AG09309 (cell line): ENCODE measurements around the gene TBC1D14.

Experiments
- DNase-seq: peaks from one replicate; pipeline ENCODE4 v3.0.0-alpha.2; 2010; ENCODE audit warnings: low read depth
- H3K4me3 ChIP-seq: 2 replicates; pipeline ENCODE4 v1.5.1; 2011; ENCODE audit warnings: mild to moderate bottlenecking, low read depth, low read length, moderate library complexity; ENCODE audit not compliant: control insufficient read depth
- CTCF ChIP-seq: IDR thresholded peaks from 2 replicates; pipeline ENCODE4 v1.5.1; 2011; ENCODE audit warnings: mild to moderate bottlenecking, low read depth, low read length, inconsistent platforms; ENCODE audit not compliant: insufficient read depth, control insufficient read depth; ENCODE audit errors: missing control alignments

Gene TBC1D14

GRCh38 chr4:6935965-6936364, 26.3 kb downstream of the TBC1D14 start:
- no peak overlapping the region for H3K4me3 ChIP-seq
- no peak for DNase-seq
- no peak for TF ChIP-seq CTCF

GRCh38 chr4:6937201-6937600, 27.6 kb downstream of the TBC1D14 start:
- H3K4me3 ChIP-seq = no peak overlapping the region
- no peak for DNase-seq
- no peak for TF ChIP-seq CTCF

- no peak for TF ChIP-seq CTCF
- no peak for DNase-seq
- H3K4me3 ChIP-seq = no peak overlapping the region
Observed at GRCh38 chr4:6937754-6938153, 28.1 kb downstream of the TBC1D14 start.

GRCh38 chr4:6938237-6938636, 28.6 kb downstream of the TBC1D14 start:
- H3K4me3 ChIP-seq = no peak overlapping the region
- DNase-seq = no peak
- TF ChIP-seq CTCF = no peak

GRCh38 chr4:6938647-6939271, 29.1 kb downstream of the TBC1D14 start:
- TF ChIP-seq CTCF = no peak
- no peak for DNase-seq
- no peak overlapping the region for H3K4me3 ChIP-seq

- H3K4me3 ChIP-seq = no peak overlapping the region
- DNase-seq = no peak
- no peak for TF ChIP-seq CTCF
Observed at GRCh38 chr4:6939761-6940743, 30.4 kb downstream of the TBC1D14 start.
